Chondrocyte (in vitro differentiated cells): ENCODE measurements around the gene CXCL12. TPM values are rescaled to one million over a fixed set of nuclear protein-coding genes. Genes with fewer than 3 reads are reported as not detected.
A peak's percentile ranks its signal among the peaks of the same experiment; 100 is the strongest.

Experiments used
- DNase-seq: peaks from one replicate; pipeline ENCODE4 v3.0.0; 2021; ENCODE audit warnings: mixed read lengths, low spot score
- H3K27ac Mint-ChIP-seq: one replicate; pipeline ENCODE4 v1.8.0; 2021; ENCODE audit warnings: mild to moderate bottlenecking, moderate library complexity, mixed read lengths; ENCODE audit not compliant: unreplicated experiment
- H3K27me3 Mint-ChIP-seq: 2 replicates; pipeline ENCODE4 v1.8.0; 2021; ENCODE audit warnings: low read depth, mixed read lengths
- H3K36me3 Mint-ChIP-seq: 2 replicates; pipeline ENCODE4 v1.8.0; 2021; ENCODE audit warnings: low read depth, mixed read lengths
- H3K4me1 Mint-ChIP-seq: 2 replicates; pipeline ENCODE4 v1.8.0; 2021; ENCODE audit warnings: low read depth, mild to moderate bottlenecking, mixed read lengths
- H3K4me3 Mint-ChIP-seq: one replicate; pipeline ENCODE4 v1.8.0; 2021; ENCODE audit warnings: mild to moderate bottlenecking, moderate library complexity, mixed read lengths; ENCODE audit not compliant: unreplicated experiment
- H3K9me3 Mint-ChIP-seq: 2 replicates; pipeline ENCODE4 v1.8.0; 2021; ENCODE audit warnings: low read depth, mixed read lengths
- CTCF ChIP-seq: fragments of 200-600 bp; sonication (generic); IDR thresholded peaks from 2 replicates; pipeline ENCODE4 v1.5.0; 2021; ENCODE audit warnings: antibody characterized with exemption, mild to moderate bottlenecking, moderate library complexity
- total RNA-seq: library from RNA; stranded (reverse); gene quantifications from 3 replicates; pipeline ENCODE4 v1.2.1, GENCODE V29; 2021

CXCL12 gene
- total RNA-seq, 1 donor from 2014 or later: 65.5 TPM

DNA sequence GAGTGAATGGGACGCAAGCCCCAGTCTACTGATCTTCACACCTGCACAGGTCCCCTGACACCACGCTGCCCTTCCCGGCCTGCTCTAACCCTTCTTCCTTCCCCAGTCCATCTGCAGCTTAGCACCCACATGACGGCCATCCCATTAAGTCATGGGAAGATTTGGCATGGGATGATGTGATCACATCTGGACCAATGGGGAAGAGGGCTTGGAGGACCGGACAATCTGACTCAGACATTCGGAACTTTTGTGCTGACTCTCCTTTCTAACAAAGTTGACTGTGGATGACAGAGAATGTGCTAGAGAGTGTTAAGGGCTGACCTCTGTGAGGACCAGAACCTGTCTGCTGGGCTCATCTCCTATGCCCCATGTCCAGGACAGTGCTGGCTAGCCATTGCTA is 15.6 kb downstream of the CXCL12 start:
- peak; percentile 32 for DNase-seq
- peaks cover 6% of the 10 kb centered on the region for H3K36me3 Mint-ChIP-seq
- no peak for TF ChIP-seq CTCF
- H3K4me3 Mint-ChIP-seq: no peak overlapping the region
- no peak overlapping the region for H3K27ac Mint-ChIP-seq
- no peaks in the 10 kb centered on the region for H3K27me3 Mint-ChIP-seq
- no peaks in the 10 kb centered on the region for H3K9me3 Mint-ChIP-seq
- H3K4me1 Mint-ChIP-seq: no peaks in the 10 kb centered on the region

- H3K27ac Mint-ChIP-seq: no peak overlapping the region
- H3K36me3 Mint-ChIP-seq: peaks cover 6% of the 10 kb centered on the region
- TF ChIP-seq CTCF: no peak
- H3K9me3 Mint-ChIP-seq: no peaks in the 10 kb centered on the region
- H3K4me1 Mint-ChIP-seq: no peaks in the 10 kb centered on the region
- DNase-seq: no peak
- no peak overlapping the region for H3K4me3 Mint-ChIP-seq
- H3K27me3 Mint-ChIP-seq: no peaks in the 10 kb centered on the region
Measured at GRCh38 chr10:44368637-44369036, 16.3 kb downstream of the CXCL12 start.

GRCh38 chr10:44366941-44367630 is 17.8 kb downstream of the CXCL12 start:
- H3K27me3 Mint-ChIP-seq: no peaks in the 10 kb centered on the region
- TF ChIP-seq CTCF: no peak
- DNase-seq: peak; percentile 57

GRCh38 chr10:44364566-44364965 is 20.3 kb downstream of the CXCL12 start:
- H3K4me3 Mint-ChIP-seq: no peak overlapping the region
- H3K36me3 Mint-ChIP-seq: no peaks in the 10 kb centered on the region
- H3K9me3 Mint-ChIP-seq: no peaks in the 10 kb centered on the region
- H3K4me1 Mint-ChIP-seq: no peaks in the 10 kb centered on the region
- no peak for TF ChIP-seq CTCF
- H3K27me3 Mint-ChIP-seq: peaks cover 6% of the 10 kb centered on the region
- DNase-seq: peak; percentile 59
- no peak overlapping the region for H3K27ac Mint-ChIP-seq

More at GRCh38 chr10:44366941-44367630, 17.8 kb downstream of the CXCL12 start:
- H3K36me3 Mint-ChIP-seq: no peaks in the 10 kb centered on the region
- H3K4me1 Mint-ChIP-seq: no peaks in the 10 kb centered on the region
- H3K4me3 Mint-ChIP-seq: no peak overlapping the region
- H3K27ac Mint-ChIP-seq: no peak overlapping the region
- H3K9me3 Mint-ChIP-seq: no peaks in the 10 kb centered on the region

DNA sequence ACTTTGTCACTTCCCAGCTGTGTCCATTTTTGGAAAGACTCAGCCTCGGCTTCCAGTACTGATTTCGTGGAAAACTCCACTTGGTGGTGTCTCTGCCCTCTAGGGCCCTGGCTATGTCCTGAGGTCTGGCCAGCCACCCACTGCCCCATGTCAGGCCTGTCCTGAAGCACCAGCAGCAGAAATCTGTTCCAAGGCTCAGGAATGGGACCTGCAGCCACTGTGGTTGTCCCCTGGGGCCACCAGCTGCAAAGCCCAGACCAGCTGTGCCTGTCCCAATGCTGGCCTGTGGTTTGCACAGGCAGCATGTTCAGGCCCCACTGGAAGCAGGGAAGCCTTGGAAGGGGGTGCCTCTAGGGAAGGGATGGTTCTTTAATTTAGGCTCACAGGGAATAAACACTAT is 21.2 kb downstream of the CXCL12 start:
- no peak overlapping the region for H3K4me3 Mint-ChIP-seq
- H3K27me3 Mint-ChIP-seq: peaks cover 6% of the 10 kb centered on the region

More for the DNA sequence above, 21.2 kb downstream of the CXCL12 start:
- no peaks in the 10 kb centered on the region for H3K9me3 Mint-ChIP-seq
- TF ChIP-seq CTCF: no peak
- DNase-seq: peak; percentile 46
- no peak overlapping the region for H3K27ac Mint-ChIP-seq
- no peaks in the 10 kb centered on the region for H3K36me3 Mint-ChIP-seq
- no peaks in the 10 kb centered on the region for H3K4me1 Mint-ChIP-seq
